HepG2 (cell line): ENCODE measurements around the gene MSI2.

Experiments
- AHDC1 ChIP-seq: sonication (generic); formaldehyde crosslinking; IDR thresholded peaks from 2 replicates; pipeline ENCODE4 v1.5.1; 2020; ENCODE audit warnings: mild to moderate bottlenecking, missing genetic modification reagents, borderline replicate concordance
- MAX ChIP-seq: IDR thresholded peaks from 2 replicates; pipeline ENCODE4 v1.6.1; 2012; ENCODE audit warnings: inconsistent platforms
- ZBTB25 ChIP-seq: IDR thresholded peaks from 2 replicates; pipeline ENCODE4 v1.6.1; 2018; ENCODE audit warnings: missing genetic modification reagents
- ZFX ChIP-seq: sonication (generic); formaldehyde crosslinking; IDR thresholded peaks from 2 replicates; pipeline ENCODE4 v1.4.0; 2020; ENCODE audit warnings: mild to moderate bottlenecking, low read depth, missing genetic modification reagents, moderate library complexity
- ZNF33A ChIP-seq: sonication (generic); formaldehyde crosslinking; IDR thresholded peaks from 2 replicates; pipeline ENCODE4 v1.5.1; 2020; ENCODE audit warnings: missing genetic modification reagents, mild to moderate bottlenecking, moderate library complexity, borderline replicate concordance
- ZNF629 ChIP-seq: sonication (generic); formaldehyde crosslinking; conservative IDR thresholded peaks from 2 replicates; pipeline ENCODE4 v1.5.0; 2020; ENCODE audit warnings: missing genetic modification reagents
- ZNF816 ChIP-seq: sonication (generic); formaldehyde crosslinking; IDR thresholded peaks from 2 replicates; pipeline ENCODE4 v1.8.0; 2022; ENCODE audit warnings: missing genetic modification reagents, mild to moderate bottlenecking, borderline replicate concordance

- TF ChIP-seq ZNF629 (CRISPR knock-in tag) (no peak), AHDC1 (CRISPR knock-in tag) (no peak), ZBTB25 (no peak), ZNF33A (CRISPR knock-in tag) (no peak), MAX (no peak), ZNF816 (CRISPR knock-in tag) (no peak), ZFX (no peak)
These were observed 125.2 kb downstream of the MSI2 start for GRCh38 chr17:57381498-57381897.
